ENCODE measurements around the gene ACSL1.

DNA sequence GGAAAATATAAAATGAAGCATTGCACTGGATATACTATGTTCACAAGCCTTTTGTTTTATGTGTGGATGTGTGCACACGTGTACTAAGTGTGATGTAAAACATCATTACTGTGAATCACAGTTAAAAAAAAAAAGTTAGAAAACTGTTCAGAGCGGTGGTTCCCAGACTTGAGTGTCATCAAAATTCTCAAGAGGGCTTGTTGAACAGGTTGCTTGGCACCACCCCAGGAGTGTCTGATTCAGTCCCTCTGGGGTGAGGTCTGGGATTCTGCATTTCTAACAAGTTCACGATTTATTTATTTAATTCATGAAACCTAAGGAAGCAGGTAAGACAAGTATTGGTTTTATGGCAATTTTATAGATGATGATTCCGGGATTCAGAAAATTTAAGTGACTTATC, 93.6 kb downstream of the ACSL1 start:
- TF ChIP-seq, protein P1, sequence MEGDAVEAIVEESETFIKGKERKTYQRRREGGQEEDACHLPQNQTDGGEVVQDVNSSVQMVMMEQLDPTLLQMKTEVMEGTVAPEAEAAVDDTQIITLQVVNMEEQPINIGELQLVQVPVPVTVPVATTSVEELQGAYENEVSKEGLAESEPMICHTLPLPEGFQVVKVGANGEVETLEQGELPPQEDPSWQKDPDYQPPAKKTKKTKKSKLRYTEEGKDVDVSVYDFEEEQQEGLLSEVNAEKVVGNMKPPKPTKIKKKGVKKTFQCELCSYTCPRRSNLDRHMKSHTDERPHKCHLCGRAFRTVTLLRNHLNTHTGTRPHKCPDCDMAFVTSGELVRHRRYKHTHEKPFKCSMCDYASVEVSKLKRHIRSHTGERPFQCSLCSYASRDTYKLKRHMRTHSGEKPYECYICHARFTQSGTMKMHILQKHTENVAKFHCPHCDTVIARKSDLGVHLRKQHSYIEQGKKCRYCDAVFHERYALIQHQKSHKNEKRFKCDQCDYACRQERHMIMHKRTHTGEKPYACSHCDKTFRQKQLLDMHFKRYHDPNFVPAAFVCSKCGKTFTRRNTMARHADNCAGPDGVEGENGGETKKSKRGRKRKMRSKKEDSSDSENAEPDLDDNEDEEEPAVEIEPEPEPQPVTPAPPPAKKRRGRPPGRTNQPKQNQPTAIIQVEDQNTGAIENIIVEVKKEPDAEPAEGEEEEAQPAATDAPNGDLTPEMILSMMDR (IDR thresholded peaks at IDR 0.05), result no peak
- no peak for TF ChIP-seq ZFX (IDR thresholded peaks at IDR 0.05; ENCODE audit: borderline replicate concordance)
